Endothelial cell (in vitro differentiated cells): Measurements from ENCODE around the gene BOC. TPM values are rescaled to one million over a fixed set of nuclear protein-coding genes. Genes with fewer than 3 reads are reported as not detected.

Source experiments
- DNase-seq: peaks from one replicate; pipeline ENCODE4 v3.0.0; 2021; ENCODE audit warnings: low spot score
- H3K27ac Mint-ChIP-seq: one replicate; pipeline ENCODE4 v1.8.0; 2021; ENCODE audit warnings: mixed read lengths, inconsistent platforms; ENCODE audit not compliant: unreplicated experiment
- H3K27me3 Mint-ChIP-seq: one replicate; pipeline ENCODE4 v1.8.0; 2021; ENCODE audit warnings: mild to moderate bottlenecking, moderate library complexity, mixed read lengths, inconsistent platforms; ENCODE audit not compliant: unreplicated experiment
- H3K36me3 Mint-ChIP-seq: one replicate; pipeline ENCODE4 v1.8.0; 2021; ENCODE audit warnings: mild to moderate bottlenecking, low read depth, mixed read lengths, inconsistent platforms; ENCODE audit not compliant: unreplicated experiment
- H3K4me1 Mint-ChIP-seq: one replicate; pipeline ENCODE4 v1.8.0; 2021; ENCODE audit warnings: mild to moderate bottlenecking, mixed read lengths, inconsistent platforms; ENCODE audit not compliant: unreplicated experiment
- H3K4me3 Mint-ChIP-seq: one replicate; pipeline ENCODE4 v1.8.0; 2021; ENCODE audit warnings: mild to moderate bottlenecking, mixed read lengths, inconsistent platforms; ENCODE audit not compliant: unreplicated experiment
- H3K9me3 Mint-ChIP-seq: one replicate; pipeline ENCODE4 v1.8.0; 2021; ENCODE audit warnings: mixed read lengths, inconsistent platforms; ENCODE audit not compliant: unreplicated experiment
- CTCF ChIP-seq: fragments of 200-600 bp; sonication (generic); IDR thresholded peaks from one replicate; pipeline ENCODE4 v1.5.0; 2021; ENCODE audit warnings: antibody characterized with exemption; ENCODE audit not compliant: unreplicated experiment
- total RNA-seq: library from RNA; stranded (reverse); fragmentation: NEBNext Ultra II Directional; extraction: Animal tissue kit (Norgen Biotek cat#: 25700); gene quantifications from one replicate; pipeline ENCODE4 v1.2.1, GENCODE V29; 2021; ENCODE audit not compliant: unreplicated experiment

Gene BOC
- total RNA-seq, 1 donor from 2014 or later: 3.8 TPM

GRCh38 chr3:113259196-113259595, 47.8 kb downstream of the BOC start:
- DNase-seq: no peak
- no peak overlapping the region for H3K27ac Mint-ChIP-seq
- no peaks in the 10 kb centered on the region for H3K36me3 Mint-ChIP-seq
- TF ChIP-seq CTCF: no peak
- H3K4me3 Mint-ChIP-seq: no peak overlapping the region
- H3K27me3 Mint-ChIP-seq: no peaks in the 10 kb centered on the region
- H3K9me3 Mint-ChIP-seq: no peaks in the 10 kb centered on the region
- H3K4me1 Mint-ChIP-seq: peaks cover 3% of the 10 kb centered on the region

GRCh38 chr3:113261063-113261625, 49.8 kb downstream of the BOC start:
- no peak for TF ChIP-seq CTCF
- Mint-ChIP-seq H3K27ac (no peak overlapping the region), H3K9me3 (no peaks in the 10 kb centered on the region), H3K4me3 (no peak overlapping the region), H3K36me3 (no peaks in the 10 kb centered on the region), H3K4me1 (peaks cover 5% of the 10 kb centered on the region), H3K27me3 (no peaks in the 10 kb centered on the region)
- no peak for DNase-seq

GRCh38 chr3:113261626-113262303, 50.4 kb downstream of the BOC start:
- Mint-ChIP-seq H3K4me1 (peaks cover 5% of the 10 kb centered on the region), H3K27me3 (no peaks in the 10 kb centered on the region), H3K4me3 (no peak overlapping the region), H3K9me3 (no peaks in the 10 kb centered on the region), H3K36me3 (no peaks in the 10 kb centered on the region), H3K27ac (no peak overlapping the region)
- no peak for DNase-seq
- TF ChIP-seq CTCF: no peak

- no peak overlapping the region for H3K4me3 Mint-ChIP-seq
- H3K4me1 Mint-ChIP-seq: peaks cover 5% of the 10 kb centered on the region
- TF ChIP-seq CTCF: no peak
- H3K27ac Mint-ChIP-seq: no peak overlapping the region
- no peaks in the 10 kb centered on the region for H3K27me3 Mint-ChIP-seq
- H3K36me3 Mint-ChIP-seq: no peaks in the 10 kb centered on the region
- DNase-seq: no peak
- H3K9me3 Mint-ChIP-seq: no peaks in the 10 kb centered on the region
These were observed 50.9 kb downstream of the BOC start for GRCh38 chr3:113262304-113262665.

- TF ChIP-seq CTCF: no peak
- H3K4me3 Mint-ChIP-seq: no peak overlapping the region
- H3K27me3 Mint-ChIP-seq: no peaks in the 10 kb centered on the region
- no peak for DNase-seq
- no peak overlapping the region for H3K27ac Mint-ChIP-seq
- H3K36me3 Mint-ChIP-seq: no peaks in the 10 kb centered on the region
- no peaks in the 10 kb centered on the region for H3K9me3 Mint-ChIP-seq
- peaks cover 5% of the 10 kb centered on the region for H3K4me1 Mint-ChIP-seq
These were observed 51.7 kb downstream of the BOC start for GRCh38 chr3:113263020-113263419.
